HG03521 (cell line): ENCODE measurements around the gene RAPGEF6.
"Not testable (repeated sequence)": the region's sequence is repeated elsewhere in the genome, so short reads cannot be mapped to it uniquely, and the experiment has no call there.

ENCODE experiments used
- ATAC-seq: cut with Tn5 transposase; IDR thresholded peaks from one replicate; pipeline ENCODE4 v1.9.1; 2021; ENCODE audit warnings: mild to moderate bottlenecking, moderate library complexity; ENCODE audit not compliant: unreplicated experiment

Gene RAPGEF6

GRCh38 chr5:131392466-131393095 is 242.4 kb downstream of the RAPGEF6 start:
- ATAC-seq: no peak

- ATAC-seq: no peak
Observed at GRCh38 chr5:131389869-131390265, 245.2 kb downstream of the RAPGEF6 start.

- no peak for ATAC-seq
Observed at GRCh38 chr5:131389096-131389868, 245.7 kb downstream of the RAPGEF6 start.

GRCh38 chr5:131387255-131387654 is 247.8 kb downstream of the RAPGEF6 start:
- ATAC-seq: no peak

GRCh38 chr5:131386779-131387178 is 248.2 kb downstream of the RAPGEF6 start:
- ATAC-seq: no peak

GRCh38 chr5:131386124-131386523 is 248.9 kb downstream of the RAPGEF6 start:
- ATAC-seq: no peak

- ATAC-seq: no peak
Observed at GRCh38 chr5:131384616-131385214, 250.3 kb downstream of the RAPGEF6 start.

GRCh38 chr5:131384173-131384572 is 250.9 kb downstream of the RAPGEF6 start:
- ATAC-seq: no peak

- ATAC-seq: peak; percentile 53
Observed at GRCh38 chr5:131382407-131383395, 252.3 kb downstream of the RAPGEF6 start.

GRCh38 chr5:131381777-131382176 is 253.3 kb downstream of the RAPGEF6 start:
- ATAC-seq: peak; percentile 52

- no peak for ATAC-seq
Observed at GRCh38 chr5:131381021-131381420, 254.0 kb downstream of the RAPGEF6 start.

GRCh38 chr5:131380238-131380637 is 254.8 kb downstream of the RAPGEF6 start:
- not testable (repeated sequence) for ATAC-seq

- ATAC-seq: peak; percentile 26
Observed at GRCh38 chr5:131379723-131380122, 255.3 kb downstream of the RAPGEF6 start.

- ATAC-seq: peak; percentile 20
Observed at GRCh38 chr5:131378721-131379541, 256.1 kb downstream of the RAPGEF6 start.

GRCh38 chr5:131377785-131378325 is 257.2 kb downstream of the RAPGEF6 start:
- ATAC-seq: no peak

- no peak for ATAC-seq
Observed at GRCh38 chr5:131377346-131377745, 257.7 kb downstream of the RAPGEF6 start.

- peak; percentile 34 for ATAC-seq
Observed at GRCh38 chr5:131375351-131375750, 259.7 kb downstream of the RAPGEF6 start.
